SK-N-MC (cell line): ENCODE data around the gene NEURL4.

Experiments
- EZH2 ChIP-seq: fragments of 200-600 bp; sonication (generic); IDR thresholded peaks from one replicate; pipeline ENCODE4 v1.6.1; 2017; ENCODE audit warnings: antibody characterized with exemption
- FOXP2 ChIP-seq: optimal IDR thresholded peaks from 2 replicates; pipeline ENCODE3; 2011; ENCODE audit warnings: mild to moderate bottlenecking, moderate library complexity; ENCODE audit not compliant: insufficient read depth; ENCODE audit errors: extremely low read length, control extremely low read depth
- POLR2AphosphoS5 ChIP-seq: IDR thresholded peaks from 2 replicates; pipeline ENCODE4 v1.6.1; 2012; ENCODE audit warnings: mild to moderate bottlenecking, low read depth, low read length, borderline replicate concordance

DNA sequence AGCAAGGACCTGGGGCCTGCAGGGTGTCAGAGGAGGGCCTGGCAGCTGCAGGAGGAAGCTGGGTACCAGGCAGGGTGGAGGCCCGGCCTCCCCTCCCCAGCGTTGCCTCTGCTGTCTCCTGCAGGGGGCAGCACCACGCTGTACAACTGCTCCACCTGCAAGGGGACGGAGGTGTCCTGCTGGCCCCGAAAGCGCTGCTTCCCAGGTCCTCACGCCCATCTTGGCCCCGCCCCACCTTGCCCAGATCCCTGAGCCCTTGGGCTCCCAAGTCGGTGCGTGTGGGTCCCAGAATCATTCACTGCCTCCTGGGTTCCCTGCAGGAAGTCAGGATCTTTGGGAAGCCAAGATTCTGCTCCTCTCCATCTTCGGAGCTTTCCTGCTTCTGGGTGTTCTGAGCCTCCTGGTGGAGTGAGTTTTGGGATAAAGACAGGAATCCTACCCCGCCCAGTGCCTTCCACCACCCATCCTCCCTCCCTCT lies 27.0 kb upstream of the NEURL4 start:
- TF ChIP-seq EZH2 (no peak), POLR2AphosphoS5 (no peak), FOXP2 (no peak)
